DMS53 (cell line): ENCODE data around the gene SEMA4D.
"Not testable (repeated sequence)": the region's sequence is repeated elsewhere in the genome, so short reads cannot be mapped to it uniquely, and the experiment has no call there.

Experiments used
- DNase-seq: peaks from one replicate; lab custom pipeline; 2025; lab: John Stamatoyannopoulos, UW

SEMA4D gene

DNA sequence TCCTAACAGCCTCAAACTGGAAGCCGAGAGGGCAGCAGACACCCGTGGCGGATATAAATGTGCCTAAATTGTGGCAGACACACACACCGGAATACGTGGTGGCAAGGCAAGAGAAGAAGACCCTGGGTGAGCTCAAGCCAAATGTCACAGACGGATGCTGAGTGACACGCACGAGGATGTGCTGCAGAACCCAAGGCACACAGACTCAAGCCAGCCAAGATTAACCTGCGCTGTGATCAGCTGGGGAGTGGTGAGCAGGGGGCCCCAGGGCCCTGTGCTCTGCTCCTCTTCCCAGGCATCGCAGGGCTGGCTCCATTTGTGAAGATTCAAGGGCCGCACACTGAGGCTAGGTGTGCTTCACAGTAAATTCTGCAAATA lies 16.4 kb downstream of the SEMA4D start:
- DNase-seq, result no peak

DNA sequence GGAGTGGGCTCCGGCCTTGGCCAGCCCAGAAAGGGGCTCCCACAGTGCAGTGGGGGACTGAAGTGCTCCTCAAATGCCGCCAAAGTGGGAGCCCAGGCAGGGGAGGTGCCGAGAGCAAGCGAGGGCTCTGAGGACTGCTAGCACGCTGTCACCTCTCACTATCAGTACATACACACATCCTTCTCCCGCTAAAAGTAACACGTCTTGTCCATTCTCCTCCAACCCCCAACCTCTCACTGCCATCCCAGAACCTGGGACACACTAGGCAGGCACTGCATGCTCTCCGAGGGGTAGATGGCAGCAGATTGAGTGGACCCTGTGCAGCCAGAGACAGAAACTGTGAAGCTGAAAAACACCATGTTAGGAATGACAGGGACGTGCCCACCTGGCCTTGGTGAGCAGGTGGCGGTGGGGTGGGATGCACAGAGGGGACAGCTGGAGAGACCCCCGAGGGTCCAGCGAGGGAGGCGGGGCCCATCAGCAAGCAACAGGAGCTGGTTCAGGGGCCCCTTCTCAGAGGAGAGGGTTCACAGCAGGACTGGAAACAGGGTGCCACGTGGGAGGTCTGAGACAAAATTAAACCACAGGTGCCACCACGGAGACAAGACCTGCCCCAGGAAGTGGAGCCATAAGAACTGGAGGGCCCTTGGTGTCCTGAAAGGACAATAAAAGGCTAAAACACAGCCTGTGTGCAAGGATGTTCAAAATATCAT lies 16.9 kb downstream of the SEMA4D start:
- no peak for DNase-seq

DNA sequence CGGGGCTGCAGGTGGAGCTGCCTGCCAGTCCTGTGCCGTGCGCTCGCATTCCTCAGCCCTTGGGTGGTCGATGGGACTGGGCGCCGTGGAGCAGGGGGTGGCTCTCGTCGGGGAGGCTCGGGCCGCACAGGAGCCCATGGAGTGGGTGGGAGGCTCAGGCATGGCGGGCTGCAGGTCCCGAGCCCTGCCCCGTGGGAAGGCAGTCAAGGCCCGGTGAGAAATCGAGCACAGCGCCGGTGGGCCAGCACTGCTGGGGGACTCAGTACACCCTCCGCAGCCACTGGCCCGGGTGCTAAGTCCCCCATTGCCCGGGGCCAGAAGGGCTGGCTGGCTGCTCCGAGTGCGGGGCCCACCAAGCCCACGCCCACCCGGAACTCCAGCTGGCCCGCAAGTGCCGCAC lies 17.5 kb downstream of the SEMA4D start:
- not testable (repeated sequence) for DNase-seq

DNA sequence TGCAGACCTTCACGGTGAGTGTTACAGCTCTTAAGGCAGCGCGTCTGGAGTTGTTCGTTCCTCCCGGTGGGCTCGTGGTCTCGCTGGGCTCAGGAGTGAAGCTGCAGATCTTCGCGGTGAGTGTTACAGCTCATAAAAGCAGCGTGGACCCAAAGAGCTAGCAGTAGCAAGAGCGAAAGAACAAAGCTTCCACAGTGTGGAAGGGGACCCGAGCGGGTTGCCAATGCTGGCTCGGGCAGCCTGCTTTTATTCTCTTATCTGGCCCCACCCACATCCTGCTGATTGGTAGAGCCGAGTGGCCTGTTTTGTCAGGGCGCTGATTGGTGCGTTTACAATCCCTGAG lies 18.3 kb downstream of the SEMA4D start:
- DNase-seq, result not testable (repeated sequence)

DNA sequence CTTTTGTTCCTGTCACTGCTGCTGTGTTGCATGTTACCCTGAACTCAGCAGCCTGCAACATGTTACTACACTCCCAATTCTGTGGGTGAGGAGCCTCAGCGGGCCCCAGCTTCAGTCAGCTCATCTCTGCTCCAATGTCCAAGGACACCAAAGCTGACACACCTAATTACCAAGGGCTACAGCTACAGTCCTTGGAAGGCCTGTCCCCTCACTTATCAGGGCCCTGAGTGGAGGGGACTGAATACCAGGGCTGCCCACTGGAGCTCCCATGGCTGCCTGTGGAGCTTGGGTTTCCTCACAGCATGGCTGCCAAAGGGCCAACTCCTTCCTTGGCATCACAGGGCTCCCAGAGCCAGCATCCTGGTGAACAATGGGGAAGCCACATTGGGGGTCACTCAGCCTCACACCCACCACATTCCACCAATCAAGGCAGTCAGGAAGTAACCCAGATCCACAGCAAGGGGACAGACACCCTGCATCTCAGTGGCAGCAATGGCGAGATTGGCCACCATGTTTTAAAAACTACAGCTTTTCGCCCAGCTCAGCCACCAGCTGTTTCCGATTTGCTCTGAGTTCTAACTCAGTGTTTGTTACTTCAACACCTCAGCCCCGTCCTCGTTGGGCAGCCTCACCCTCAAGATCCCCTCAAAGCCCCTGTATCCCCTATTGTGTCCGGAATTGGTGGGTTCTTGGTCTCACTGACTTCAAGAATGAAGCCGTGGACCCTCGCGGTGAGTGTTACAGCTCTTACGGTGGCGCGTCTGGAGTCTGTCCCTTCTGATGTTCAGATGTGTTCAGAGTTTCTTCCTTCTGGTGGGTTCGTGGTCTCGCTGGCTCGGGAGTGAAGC lies 18.9 kb downstream of the SEMA4D start:
- no peak for DNase-seq

DNA sequence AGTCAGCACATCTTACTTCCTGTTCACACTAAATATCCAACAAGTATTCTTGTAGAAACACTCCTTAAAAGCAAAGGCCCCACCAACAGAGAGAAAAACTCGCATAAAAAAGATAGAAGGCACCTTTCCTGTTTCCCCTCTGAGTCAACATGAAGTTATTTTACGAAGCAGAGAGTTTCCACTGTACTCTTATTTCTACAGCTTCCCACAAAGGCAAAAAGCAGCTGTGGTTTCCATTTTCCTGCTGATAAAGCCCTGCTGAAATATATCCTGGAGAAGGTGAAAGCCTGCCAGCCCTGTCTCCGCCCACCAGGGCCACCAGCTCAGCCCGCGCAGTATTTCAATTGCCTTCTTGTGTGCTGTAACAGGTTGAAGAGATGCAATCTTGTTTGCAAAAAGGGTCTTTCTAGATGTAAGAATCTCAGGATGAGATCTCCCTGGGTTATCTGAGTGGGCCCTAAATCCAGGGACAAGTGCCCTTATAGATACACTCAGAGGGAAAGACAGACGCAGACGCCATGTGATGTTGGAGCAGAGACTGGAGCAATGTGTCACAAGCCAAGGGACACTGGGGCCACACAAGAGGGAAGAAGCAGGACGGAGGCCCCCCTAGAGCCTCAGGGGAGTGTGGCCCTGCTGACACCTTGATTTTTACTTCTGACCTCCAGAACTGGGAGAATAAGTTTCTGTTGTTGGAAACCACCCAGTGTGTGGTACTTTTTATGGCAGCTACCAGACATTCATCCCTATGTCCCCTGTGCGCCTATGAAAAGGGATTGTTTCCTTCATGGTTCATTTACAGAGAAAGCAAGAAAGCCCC lies 19.9 kb downstream of the SEMA4D start:
- DNase-seq, result no peak

DNA sequence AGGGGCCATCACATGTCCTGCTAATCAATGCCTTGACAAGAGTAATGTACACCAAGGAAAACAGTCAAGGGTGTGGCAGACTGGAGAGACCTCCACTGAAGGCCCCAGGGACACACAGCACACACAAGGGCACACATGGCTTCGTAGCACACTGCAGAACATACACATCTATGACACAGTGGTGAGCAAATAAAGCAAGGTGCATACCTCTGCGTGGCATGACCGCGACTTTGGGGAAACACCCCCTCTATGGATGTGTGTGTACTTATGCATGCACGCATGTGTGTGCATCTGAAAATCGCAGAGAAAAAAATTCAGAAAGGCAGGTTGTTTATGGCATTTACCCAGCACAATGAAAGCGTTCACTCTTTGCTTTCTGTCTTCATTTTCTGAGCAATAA lies 20.5 kb downstream of the SEMA4D start:
- no peak for DNase-seq

DNA sequence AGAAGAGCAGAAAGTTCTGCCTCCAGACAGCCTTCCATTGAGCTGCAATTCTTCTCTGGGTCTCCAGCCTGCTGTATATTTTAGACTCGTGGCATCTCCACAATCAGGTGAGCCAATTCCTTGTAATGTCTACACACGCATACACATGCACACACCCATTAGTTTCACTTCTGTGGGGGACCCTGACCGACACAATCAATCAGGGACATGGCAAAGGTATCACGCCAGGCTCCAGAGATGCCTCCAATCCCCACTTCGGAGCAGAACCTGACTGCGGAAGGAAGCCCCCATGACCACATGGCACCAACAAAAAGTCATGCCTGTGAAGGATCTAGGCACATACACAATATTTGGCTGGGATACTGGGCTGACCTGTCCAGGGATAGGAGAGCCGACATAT lies 21.4 kb downstream of the SEMA4D start:
- no peak for DNase-seq

DNA sequence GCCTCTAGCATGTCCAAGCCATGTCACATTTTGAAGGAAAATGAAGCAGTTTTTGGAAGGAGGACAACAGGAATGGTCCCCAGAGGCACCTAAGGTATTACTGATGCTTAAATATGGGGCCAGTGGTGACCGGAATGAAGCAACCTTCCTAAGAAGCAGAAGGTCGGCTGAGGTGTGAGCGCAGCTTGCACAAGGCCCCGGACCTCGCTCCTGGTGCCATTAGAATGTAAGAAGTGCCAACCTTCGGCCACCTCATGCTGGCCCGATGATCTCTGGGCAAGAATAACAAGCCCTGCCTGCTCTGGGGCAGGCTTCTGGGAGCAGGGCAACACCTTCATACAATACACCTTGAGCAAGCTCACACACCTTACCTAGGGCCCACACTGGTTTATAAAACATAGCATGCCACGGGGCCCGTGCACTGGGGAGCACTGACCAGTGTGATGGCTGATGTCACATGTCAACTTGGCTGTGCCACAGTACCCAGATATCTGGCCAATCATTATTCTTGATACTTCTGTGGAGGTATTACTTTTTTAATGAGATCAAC lies 21.9 kb downstream of the SEMA4D start:
- DNase-seq, result no peak

DNA sequence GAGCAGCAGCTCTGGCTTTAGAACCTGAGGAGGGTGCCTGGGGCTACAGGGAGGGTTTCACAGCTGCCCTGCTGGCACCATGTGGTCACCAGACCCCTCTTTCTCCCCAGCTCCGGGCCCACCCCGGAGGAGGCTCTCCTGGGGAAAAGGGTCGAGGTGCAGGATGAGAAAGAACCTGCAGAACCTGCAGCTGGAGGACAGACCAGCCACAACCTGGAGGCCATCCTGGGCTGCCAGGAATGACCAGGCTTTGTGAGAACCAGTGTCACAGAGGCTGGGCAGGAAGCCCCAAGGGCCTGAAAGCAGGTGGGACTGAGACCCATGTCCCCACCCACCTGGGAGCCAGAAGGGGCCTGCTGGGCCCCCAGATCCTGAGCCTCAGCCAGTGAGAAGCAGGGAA lies 23.0 kb downstream of the SEMA4D start:
- DNase-seq, result no peak

DNA sequence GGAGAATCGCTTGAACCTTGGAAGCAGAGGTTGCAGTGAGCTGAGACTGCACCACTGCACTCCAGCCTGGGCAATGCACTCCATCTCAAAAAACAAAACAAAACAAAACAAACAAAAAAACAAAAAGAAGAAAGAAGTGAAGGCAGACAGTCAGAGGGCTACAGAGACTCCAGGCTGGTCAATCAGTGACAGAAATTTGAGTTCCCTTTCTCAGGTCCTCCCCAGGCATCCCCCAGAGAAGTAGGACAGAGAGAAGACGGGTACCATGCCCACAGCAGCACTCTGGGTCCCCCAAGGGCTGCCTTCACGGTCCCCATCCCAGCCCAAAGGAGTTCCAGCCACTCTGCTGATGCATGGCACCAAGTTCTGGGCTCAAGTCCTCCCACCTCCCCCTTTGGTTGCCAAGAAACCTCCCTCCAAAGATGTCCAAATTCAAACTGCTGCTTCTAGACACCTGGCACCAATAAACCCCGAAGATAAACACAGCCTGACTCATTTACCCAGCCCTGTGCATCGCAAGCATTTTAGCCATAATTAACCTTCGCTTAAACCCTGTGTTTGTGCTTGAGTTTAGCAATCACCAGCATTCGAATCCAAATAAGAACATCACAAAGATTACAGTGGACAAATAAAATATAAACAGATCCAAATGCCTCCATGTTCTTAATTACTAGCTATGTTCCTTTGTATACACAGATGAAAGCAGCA lies 24.0 kb downstream of the SEMA4D start:
- no peak for DNase-seq

DNA sequence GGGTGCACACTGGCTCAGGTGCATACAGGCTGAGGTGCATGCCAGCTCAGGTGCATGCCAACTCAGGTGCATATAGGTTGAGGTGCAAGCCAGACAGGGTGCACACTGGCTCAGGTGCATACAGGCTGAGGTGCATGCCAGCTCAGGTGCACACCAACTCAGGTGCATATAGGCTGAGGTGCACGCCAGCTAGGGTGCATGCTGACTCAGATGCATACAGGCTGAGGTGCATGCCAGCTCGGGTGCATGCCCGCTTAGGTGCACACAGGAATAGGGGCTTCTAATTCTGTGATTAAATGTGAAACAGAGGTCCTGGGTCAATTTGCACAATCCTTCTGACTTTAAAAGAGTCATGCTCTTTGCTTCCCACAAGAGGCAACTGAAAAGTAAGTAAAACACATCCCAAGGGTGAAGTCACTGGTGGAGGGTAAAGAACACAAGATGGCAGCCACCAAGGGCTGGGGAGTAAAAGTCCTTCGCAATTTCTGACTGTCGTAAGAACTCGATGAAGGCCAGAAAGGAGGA lies 26.1 kb downstream of the SEMA4D start:
- not testable (repeated sequence) for DNase-seq

DNA sequence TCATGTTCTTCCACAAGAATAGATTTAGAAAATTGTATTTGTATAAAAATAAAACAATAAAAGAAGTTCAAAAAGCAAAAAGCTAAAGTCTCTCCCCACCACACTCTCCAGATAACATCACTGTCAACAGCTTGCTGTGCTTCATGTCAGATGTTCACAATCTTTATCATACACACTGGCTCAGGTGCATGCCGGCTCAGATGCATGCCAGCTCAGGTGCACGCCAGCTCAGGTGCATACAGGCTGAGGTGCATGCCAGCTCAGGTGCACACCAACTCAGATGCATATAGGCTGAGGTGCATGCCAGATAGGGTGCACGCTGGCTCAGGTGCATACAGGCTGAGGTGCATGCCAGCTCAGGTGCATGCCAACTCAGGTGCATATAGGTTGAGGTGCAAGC lies 26.5 kb downstream of the SEMA4D start:
- DNase-seq, result no peak

DNA sequence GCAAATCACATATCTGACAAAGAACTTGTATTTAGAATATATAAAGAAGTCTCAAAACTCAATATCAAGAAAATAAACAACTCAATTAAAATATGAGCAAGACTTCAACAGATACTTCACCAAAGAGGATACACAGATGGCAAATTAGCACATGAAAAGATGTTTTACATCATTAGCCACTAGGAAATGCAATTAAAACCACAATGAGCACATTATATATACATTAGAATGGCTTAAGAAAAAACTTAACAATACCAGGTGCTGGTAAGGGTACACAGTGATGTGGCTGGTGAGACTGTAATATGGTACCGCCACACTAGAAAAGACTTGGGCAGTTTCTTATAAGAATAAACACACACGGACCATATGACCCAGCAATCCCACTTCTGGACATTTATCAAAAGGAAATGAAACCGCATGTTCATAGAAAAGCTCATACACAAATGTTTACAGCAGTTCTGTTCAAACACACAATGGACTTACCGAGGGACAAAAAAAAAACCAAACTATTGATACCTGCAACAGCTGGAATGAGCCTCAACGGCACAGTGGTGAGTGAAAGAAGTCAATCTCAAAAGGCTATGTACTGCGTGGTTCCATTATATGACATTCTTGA lies 27.6 kb downstream of the SEMA4D start:
- no peak for DNase-seq

DNA sequence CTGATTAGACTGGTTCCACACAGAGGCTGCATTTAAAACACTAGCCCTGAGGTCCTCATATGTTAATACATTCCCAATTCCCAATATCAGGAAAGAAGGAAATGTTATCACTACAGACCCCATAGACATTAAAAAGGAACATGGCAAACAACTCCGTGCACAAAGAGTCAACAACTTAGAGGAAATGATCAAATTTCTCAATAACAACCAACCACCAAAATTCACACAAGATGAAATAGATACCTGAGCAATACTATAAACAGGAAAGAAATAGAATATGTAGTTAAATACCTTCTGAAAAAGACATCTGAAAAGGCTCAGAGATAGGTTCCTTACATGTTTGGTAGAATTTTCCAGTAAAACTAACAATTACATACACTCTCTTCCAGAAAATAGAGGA lies 28.9 kb downstream of the SEMA4D start:
- DNase-seq, result no peak

DNA sequence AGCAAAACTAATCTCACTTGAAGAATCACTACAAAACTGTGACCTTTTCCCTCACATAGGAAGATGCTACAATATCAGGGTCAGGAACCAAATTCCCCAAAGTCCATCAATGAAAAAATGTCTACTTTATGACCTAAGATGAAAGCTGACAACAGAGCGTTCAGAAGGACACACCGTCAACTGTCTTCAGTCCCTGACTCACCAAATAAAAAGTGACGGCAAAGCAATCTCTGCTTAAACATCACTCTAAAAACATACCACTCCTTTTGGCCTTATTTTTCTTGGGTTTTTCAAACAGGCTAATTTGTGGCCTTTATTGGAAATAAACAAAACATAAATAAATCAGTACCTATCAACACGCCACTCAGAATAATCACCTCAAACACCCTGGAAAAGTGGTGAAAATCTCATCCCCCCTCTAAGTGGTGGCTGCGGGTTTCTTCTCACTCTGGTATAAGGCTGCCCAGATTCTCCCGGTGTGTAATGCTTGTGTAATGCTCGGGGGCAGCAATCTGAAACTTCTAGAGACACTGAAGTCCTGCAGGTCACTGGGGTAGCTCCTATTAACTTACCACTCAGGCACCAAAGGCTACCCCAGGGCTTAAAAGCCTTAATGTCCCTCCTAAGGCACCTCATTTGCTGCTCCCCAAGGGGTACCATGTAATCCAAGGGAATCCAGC lies 29.5 kb downstream of the SEMA4D start:
- DNase-seq, result no peak

DNA sequence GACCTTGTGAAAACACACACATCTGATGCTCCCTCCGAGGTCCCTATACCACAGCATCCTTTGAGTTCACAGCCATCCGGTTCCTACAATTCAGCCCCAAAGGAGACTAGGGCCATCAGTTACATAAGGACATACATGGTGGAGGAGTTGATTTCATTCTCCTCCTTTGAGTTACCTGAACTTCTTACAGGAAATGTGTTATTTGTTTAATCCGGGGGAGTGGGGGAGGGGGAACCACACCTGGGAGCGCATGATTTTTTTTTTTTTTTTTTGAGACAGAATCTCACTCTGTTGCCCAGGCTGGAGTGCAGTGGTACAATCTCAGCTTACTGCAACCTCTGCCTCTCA lies 30.7 kb downstream of the SEMA4D start:
- DNase-seq, result no peak

DNA sequence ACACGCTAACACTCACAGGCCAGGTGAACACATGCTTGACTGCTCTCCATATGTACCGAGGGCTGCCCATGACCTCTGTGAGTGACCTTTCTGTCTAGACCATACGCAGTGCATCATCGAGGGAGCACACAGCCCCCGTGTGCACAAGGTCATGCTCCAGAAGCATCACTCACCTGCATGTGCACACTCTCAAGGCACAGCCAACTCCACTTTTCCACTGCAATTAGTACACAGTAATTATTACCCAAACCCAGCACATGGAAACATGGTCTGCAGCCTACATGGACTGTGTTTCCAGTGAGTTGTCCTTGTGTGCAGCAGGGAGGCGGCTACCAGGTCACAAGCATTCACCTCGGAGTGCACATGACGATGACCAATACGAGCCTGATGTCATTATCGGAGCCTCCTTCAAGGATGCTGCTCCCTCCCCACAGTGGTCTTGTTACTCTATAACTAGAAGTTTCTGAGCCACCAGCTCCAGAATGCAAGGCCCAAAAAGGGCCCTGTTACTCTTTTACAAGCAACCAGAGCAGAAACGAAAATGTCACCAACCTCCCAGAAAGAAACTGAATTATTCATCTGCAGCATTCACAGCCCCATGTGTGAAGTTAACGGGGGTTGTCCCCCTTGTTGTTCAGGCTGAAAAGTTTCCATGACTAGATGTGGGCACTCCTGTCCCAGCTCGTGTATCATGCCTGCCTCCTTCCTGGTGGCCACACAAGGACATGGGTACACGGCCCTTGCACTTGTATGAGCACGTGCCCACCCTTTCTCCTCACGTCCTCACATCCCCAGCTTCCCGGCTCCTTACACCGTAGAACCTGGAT lies 31.2 kb downstream of the SEMA4D start:
- no peak for DNase-seq

DNA sequence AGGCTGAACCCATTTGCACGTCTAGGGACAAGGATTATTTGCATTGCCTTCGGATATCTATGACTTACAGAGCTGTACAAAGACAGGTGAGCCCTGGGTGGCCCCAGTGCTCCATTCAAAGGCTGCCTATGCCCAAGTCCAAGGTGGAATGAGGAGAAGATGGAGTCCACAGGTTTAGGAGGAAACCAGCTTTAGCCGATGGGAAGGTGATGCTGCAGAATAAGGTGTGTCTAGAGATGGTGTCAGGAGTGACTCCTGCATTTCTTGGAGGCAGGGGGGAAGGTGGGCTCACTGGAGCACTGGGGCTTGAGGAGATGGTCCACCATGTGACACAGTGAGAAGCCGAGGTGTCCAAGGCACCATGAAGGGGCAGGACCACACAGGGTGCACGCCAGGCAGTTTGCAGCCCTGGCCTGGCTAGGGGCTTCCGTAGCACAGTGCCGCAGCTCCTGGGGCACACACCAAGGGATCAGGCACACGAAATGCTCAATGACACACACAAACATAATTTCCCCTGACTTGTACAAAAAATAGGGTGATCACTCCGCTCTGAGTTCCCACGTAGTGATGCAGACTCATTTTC lies 32.1 kb downstream of the SEMA4D start:
- DNase-seq, result no peak
